Panc1 (cell line): ENCODE data around the gene CLEC12A.

Source experiments
- POLR2AphosphoS5 ChIP-seq: IDR thresholded peaks from 2 replicates; pipeline ENCODE4 v1.6.1; 2012; ENCODE audit warnings: mild to moderate bottlenecking, low read depth, low read length, moderate library complexity
- TCF7L2 ChIP-seq: IDR thresholded peaks from 2 replicates; pipeline ENCODE4 v1.6.1; 2011; ENCODE audit warnings: mild to moderate bottlenecking, low read depth, low read length, inconsistent platforms

- TF ChIP-seq TCF7L2 = no peak
- TF ChIP-seq POLR2AphosphoS5 = no peak
Measured at GRCh38 chr12:9969673-9970072, 1.5 kb upstream of the CLEC12A start.
